HK-2 (cell line): ENCODE results near the gene SLC4A4.
A peak's percentile ranks its signal among the peaks of the same experiment; 100 is the strongest.

Experiments used
- DNase-seq: peaks from one replicate; pipeline ENCODE4 v3.0.0-alpha.2; 2018; ENCODE audit not compliant: unreplicated experiment

SLC4A4 gene

DNA sequence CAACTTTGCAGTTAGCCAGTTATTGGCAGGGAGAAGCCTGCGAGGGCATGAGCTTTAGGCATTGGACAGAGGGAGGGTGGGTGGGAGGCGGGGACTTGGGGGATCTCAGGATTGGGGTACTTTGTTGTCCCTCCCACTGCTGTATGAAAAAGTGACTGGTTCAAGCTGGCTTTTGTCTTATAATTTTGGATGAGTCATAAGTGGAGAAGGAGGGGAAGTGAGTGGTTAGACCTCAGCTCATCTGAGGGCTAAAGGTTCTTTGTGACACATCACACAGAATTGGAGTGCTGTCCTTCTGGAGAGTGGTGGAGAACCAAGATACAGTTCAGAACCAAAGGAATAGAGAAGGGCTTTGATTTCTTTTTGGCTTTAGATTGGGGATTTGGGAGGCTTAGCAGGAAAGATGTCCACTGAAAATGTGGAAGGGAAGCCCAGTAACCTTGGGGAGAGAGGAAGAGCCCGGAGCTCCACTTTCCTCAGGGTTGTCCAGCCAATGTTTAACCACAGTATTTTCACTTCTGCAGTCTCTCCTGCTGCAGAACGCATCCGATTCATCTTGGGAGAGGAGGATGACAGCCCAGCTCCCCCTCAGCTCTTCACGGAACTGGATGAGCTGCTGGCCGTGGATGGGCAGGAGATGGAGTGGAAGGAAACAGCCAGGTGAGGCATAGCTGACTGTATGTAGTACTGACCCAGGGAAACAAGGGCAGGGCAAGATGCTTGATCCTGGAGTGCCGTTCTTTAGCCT lies at the start of gene SLC4A4:
Gene SLC4A4 (plus strand): TSS at position 175 of the 748 bp plus-strand sequence.
- peak; percentile 71 for DNase-seq

DNA sequence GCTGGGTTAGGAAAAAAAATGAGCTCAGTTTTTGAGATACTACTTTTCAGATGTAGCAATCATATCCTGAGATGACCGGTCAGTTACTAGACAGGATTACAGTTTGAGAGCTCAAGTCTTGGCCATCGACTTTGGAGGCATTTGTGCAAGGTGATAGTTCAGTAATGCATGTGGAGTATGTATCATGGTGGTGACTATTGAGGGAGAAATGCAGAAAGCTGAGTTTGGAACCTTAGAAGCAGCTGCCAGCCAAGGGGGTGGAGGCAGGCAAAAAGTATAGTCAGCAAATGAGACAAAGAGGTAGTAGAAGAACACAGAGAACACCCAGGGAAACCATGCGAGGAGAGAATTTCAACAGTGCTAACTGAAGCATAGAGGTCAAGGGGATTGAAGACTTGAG lies 48.7 kb upstream of the SLC4A4 start:
- peak; percentile 75 for DNase-seq

DNA sequence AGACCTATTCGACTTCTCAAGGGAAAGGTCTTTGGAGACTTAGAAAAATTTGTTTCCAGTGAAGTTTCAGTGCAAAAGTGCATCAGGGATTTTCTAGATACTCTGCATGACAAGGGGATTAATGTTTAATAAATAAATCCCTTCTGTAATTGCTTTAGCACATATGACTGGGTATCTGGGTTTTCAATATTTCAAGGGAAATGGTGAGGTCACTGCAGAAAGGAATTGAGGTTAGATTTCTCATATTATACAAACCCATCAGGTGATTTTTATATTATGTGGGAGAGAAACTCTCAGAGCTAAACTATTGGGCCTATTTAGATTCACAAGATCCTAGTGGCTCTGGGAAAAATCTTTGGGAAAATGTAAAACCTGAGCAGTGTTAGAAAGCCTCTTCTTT lies 48.3 kb upstream of the SLC4A4 start:
- no peak for DNase-seq

DNA sequence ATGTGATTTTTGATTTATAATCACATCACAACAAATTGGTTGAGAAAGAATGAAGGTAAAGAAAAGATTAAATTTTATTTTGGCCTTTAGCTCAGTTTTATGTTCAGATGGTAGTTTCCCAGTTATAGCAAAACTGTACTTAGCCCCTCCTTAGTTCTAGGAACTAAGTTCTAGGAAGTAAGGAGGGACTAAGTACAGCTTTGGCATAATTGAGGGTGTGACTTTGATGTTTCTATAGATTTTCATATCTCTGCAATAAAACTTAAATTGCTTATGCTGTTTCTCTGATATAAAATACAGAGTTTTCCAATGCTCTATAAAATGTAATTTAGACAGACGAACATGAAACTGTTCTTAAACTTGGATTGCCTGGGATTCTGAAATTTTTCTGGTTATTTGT lies 46.6 kb upstream of the SLC4A4 start:
- DNase-seq: no peak

DNA sequence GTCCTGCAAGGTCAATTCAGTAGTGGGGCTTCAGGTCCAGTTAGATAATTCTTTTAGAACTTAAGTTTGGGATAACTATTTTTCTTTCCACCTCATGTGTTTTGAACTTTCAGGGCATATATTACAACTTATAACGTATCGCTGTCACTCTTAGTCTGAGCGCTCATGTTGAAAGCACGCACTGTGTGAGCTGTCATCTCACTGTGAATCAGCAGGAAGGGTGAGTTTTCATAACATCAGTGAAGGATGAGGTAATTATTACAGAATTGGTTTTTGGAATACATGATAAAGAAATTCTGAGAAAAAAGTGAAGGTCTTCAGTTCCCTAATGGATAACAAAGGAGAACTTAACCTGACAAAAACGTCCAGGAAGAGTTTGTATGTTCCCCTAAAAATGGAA lies 45.1 kb upstream of the SLC4A4 start:
- DNase-seq: no peak

DNA sequence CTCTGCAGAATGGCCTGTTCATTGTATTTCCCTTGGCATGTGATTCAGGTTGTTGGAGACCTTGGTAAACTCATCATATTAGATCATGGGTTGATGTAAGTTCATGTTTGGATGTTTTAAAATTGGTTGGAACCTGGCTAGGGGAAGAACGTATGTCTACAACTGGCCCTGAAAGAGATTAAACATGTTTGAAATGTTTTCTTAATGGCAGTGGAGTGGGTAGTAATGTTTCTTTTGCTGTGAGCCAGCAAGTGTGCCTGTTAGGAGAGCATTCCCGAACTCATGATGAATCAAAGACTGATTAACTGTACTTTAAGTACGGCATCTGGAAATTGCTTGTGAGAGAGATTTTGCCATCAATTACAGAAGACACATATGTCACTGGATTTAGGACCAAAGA lies 44.5 kb upstream of the SLC4A4 start:
- no peak for DNase-seq

DNA sequence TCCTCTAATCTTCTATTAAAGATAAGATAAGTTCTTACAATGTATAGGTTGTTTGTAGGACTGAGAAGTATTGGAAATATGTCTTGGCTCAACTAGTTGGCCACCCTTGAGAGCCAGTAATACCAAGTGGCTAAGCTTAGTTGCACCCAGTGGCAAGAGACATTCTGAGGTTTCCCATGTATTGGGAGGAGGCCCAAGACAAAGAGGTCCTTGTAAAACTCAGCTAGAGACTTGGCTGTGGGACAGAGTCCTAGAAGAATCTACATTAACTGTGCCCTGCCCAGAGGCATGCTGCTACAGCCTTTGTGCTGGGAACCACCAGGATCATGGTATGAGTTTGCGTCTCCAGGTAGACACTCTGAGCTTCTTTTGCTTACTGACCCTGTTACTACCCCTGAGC lies 41.9 kb upstream of the SLC4A4 start:
- DNase-seq: no peak

DNA sequence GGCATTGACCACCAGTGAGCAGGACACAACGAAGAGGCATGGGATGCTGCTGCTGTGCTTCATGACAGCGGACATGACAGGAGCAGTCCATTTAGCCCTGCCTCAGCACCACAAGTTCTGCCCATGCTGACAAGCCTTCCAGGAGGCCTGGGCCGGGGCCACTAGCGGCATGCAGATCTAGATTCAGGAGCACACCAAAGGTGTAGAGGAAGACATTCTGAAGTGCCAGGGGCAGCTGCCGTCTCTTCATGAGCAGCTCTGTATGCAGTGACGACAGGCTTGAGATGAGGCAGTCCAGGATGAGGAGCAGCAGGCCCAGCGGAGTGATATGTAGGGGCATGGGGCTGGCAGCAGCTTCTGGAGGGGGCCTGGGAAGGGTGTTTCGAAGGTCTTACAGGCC lies 38.5 kb upstream of the SLC4A4 start:
- DNase-seq: no peak

DNA sequence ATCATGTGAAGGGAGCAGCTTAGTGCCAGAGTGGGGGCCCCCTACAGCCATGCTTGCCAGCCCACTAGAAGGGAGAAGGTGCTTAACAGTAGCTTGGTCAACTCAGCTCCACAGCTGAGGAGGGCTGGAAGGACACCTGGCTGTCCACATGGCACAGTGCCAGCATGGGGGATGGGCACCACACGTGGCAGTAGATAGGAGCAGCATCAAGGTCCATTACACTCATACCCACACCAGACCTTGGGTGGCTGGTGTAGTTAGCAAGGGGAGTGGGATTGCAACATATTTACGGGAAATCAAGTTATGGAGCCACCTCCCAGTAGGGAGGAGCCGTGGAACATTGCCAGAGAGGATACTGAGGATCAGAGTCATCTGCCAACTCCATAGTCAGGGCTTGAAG lies 37.9 kb upstream of the SLC4A4 start:
- DNase-seq: no peak

DNA sequence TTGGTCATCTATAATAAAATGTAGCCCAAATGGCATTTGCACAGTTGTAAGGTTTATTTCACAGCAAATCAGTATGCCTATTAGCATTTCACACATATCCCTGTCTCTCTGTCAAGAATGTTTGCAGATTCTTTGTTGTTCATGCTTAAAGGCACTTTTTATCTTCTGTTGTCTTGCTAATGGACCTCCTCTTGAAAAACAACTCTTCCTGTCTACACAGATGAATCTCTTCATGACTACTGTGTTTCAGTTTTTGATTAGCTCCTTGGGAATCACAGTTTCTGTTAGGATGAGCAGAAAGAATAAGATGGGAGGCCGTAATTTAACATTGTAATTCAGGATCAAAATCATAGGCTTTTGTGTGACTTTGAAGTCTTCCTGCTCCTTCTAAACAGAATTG lies 35.5 kb upstream of the SLC4A4 start:
- DNase-seq: no peak

DNA sequence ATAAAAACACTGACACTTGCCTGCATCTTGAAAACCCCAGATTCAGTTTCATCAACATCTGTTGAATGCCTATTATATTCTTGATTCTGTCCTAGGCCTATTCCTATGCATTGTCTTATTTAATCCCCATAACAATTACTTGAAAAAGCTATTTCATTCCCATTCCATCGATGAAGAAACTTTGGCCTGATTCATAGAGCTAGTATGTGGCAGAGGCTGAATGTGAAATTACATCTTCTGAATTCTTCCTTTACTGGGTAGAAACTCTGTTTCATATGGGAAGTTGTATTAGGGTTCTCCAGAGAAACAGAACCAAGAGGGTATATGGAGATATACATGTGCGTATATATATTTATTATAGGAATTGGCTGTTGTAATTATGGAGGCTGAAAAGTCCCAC lies 35.0 kb upstream of the SLC4A4 start:
- no peak for DNase-seq

DNA sequence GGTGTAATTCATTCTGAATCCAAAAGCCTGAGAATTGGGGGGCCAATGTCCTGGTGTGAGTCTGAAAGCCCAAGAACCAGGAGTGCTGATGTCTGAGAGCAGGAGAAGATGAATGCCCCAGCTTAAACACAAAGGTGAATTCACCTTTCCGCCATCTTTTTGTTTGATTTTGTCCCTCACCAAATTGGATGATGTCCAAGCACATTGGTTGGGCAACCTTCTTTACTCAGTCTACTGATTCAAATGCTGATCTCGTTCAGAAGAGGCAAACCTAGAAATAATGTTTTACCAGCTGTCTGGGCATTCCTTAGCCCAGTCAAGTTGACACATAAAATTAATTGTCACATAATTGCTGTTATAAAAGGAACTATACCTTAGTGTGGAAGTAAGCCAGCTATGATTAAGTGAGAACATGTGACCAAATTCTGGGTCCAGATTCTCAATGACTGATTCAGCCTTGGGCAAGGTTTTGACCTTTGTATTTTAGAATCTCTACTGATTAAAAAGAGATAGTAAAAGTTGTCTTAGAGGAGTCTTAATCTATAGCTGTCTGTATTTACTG lies 34.5 kb upstream of the SLC4A4 start:
- no peak for DNase-seq

DNA sequence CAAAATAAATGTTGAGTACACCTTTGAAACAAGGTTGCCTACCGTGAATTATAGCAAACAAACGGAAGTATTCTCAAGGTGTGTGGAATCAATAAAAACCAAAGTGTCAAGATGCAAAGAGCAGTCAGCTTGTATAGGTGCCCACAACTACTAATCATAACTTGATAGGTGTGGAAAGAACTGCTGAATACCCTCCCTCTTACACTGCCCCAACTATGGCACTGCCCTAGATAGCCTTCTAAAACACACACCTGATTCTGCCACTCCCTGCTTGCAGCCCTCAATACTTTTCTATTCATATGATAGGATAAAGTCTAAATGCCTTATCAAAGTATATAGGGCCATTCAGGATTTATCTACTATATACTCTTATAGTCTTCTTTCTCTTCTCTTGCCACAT lies 31.1 kb upstream of the SLC4A4 start:
- DNase-seq: no peak

DNA sequence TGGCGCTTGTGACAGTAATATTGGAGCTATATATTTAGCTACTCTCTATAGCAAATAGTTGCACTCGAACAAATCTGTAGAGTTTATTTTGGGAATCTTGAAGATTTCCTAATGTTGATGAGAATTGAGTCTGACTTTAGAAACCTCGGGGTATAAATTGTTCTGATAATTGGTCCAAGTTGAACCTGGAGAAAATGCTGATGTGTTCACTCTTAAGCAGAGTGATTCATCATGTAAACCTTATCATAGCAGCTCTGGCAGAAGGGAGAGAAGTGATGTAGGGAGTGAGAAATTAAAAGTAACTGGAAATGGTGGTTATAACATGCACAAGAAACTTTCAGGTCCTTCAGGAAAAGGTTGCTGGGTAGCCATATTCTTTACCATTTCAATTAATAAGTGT lies 16.4 kb upstream of the SLC4A4 start:
- no peak for DNase-seq

DNA sequence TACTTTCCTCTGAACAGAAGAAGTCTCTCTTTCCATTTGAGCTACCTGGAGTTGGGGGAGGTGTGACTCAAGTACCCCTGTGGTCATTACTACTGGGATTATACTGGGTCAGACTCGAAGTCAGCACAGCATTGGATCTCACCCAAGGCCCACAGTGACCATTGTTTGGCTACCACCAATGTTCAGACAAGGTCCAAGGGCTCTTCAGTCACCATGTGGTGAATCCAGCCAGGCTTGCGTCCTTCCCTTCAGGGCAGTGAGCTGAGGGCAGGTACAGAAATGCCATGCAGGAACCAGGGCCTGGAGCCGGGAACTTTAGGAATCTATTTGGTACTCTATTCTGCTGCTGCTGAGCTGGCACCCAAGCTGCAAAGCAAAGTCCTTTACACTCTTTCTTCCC lies 5.5 kb upstream of the SLC4A4 start:
- no peak for DNase-seq

DNA sequence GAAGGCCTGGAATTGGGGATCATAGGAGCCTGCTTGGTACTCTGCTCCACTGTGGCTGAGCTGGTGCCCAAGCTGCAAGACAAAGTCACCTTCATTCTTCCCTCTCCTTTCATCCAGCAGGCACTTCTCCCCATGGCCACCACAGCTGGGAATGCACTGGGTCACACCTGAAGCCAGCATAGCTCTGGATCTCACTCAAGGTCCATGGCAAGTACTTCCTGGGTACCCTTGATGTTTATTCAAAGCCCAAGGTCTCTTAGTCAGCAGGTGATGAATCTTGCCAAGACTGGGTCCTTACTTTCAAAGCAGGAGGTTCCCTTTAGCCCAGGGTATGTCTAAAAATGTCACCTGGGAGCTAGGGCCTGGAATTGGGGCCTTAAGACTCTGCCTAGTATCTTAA lies 4.9 kb upstream of the SLC4A4 start:
- DNase-seq: no peak

DNA sequence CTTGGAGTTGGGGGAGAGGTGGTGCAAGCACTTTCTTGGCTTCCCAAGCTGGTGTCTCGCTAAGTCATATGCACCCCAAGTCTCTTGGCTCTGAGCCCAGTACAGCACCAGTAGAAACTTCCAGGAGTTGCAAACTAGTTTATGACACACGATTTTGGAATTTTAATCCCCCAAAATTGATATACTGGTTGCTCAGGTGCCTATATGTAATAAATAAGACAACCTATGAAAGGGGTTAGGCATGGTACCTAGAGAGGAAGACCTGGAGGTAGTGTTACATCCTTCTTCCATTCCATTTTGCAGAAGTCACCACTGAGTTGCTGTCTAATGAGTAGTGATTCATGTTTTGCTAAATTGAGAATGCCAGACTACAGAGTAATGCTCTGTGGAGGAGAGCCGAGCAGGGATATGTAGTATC lies 4.3 kb upstream of the SLC4A4 start:
- no peak for DNase-seq

DNA sequence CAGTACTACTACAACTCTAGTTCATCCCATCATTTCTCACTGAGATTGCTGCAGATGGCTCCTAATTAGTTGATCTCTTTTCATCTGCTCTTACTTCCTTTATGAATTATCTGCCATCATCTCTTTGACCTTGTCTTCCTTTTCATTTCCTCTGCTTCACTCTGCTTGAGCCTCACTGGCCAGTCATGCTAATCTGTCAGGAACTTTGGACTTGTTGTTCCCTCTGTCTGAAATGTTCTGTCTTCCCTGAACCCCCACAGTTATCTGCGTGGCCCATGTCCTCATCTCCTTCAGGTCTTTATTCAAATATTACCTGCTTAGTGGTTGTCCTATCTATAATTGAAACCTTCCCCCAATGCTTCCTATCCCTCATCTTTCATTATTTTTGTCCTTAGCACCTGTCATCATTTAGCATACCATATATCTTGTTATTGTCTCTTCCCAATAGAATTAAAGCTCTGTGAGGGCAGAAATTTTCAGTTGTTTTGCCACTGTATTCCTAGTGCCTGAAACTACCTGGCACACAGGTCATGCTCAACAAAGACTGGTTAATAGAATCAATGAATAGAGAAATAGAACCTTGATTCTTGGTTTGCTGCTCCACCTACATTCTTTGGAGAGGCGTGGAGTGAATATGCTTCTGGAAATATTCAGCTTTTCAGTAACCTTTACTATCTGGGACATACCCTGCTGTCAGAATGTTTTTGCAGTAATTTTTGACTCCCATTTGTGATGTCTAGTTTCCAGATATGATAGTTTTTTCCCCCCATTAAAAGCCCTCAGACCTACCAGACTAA lies 5.0 kb downstream of the SLC4A4 start:
- DNase-seq: no peak

DNA sequence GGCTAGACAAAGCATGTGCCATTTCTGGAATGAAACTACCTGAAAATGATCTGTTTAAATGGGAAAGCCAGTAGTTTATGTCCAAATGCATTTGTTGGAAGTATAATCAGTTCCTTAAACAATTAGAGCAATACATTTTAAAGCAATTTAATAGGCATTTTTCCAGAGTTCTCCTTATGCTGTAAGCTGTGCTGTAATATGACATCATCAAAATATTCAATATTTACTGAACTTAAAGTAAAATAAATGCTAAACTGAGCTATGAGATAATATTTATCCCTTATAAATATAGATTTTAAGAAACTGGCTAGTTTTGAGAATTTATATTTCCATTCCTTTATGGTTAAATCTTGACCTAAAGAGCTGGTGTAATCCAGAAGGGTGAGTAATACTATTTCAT lies 7.9 kb downstream of the SLC4A4 start:
- no peak for DNase-seq

DNA sequence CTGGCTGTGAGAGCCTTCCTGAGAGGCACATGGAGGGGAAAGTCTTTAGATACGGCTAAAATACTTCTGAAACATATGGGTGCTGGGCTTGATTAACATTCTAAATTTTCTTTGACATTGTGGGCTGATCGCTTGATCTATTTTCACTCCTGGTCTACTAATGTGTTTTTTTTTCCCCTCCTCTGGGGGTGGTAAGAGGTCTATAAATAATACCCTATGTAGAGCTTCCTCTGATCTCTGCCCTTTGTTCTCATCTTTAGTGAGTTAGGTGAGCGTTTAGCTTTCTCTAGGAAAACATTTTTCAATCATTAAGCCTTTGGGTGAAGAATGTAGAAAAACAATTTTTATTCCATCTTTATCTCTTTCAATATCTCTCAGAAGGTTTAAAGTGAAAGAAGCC lies 9.8 kb downstream of the SLC4A4 start:
- DNase-seq: no peak

DNA sequence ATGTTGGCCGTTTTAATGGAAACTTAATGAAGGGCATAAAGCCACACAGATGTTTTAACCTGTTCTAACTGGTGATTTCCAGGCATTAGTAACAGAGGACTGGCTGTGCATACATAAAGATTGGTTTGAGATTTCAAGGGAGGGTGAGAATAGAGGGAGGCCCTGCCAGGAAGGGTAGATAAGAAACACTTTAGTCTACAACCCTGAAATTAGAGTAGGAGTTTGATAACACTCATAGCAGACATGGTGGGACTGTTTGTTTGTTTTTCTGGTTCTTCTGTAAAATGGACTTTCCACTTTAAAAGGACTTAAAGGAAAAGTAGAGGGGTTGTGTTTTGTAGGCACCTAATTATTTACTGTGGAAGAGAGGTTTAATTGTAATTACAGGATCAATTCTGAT lies 16.2 kb downstream of the SLC4A4 start:
- DNase-seq: no peak

DNA sequence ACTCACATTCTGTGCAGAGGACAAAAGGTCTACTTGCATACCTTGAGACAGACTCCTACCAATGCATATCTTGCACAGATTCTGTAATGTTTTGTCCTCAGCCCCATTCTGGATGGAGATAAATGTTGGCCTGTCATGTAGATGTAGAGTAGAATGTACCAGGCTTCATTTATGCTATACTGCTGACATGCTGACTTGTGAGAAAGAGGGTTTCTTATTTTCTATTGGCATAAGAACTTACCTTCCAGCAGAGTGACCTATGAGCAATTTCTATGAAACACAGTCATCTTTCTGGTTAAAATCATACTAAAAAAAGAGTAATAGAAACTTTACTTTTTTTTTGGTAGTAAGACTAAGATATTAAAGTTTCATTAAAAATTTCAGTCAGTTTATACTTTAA lies 17.2 kb downstream of the SLC4A4 start:
- DNase-seq: no peak
